ENCODE measurements around the gene RHOD. TPM values are rescaled to one million over a fixed set of nuclear protein-coding genes. Genes with fewer than 3 reads are reported as not detected.
A peak's percentile ranks its signal among the peaks of the same experiment; 100 is the strongest.

Gene RHOD
- total RNA-seq, 1 donor from 2014 or later = 19.5 TPM

DNA sequence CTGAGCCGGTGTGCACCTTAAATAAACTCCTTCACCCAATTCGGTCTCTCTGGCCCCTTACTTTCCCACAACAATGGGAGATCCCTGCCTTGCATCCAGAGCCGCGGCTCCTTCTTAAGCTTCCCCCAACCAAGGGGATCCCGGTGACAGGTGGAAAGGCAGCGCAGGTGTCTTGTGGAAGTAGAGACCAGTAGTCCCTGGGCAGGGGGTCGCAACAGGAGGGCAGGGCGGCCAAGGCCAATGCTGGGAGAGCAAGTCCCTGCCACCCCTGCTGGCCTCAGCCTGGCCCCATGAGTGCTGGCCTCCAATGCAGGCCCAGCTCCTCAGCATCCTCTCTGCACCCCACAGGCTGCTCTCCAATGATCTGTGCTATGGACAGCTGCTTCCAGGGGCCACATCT, 41.6 kb upstream of the RHOD start:
- Mint-ChIP-seq H3K4me1 (no peaks in the 10 kb centered on the region), H3K36me3 (no peaks in the 10 kb centered on the region), H3K27me3 (ENCODE audit: low read depth) (no peaks in the 10 kb centered on the region), H3K4me3 (no peak overlapping the region), H3K9me3 (peaks cover 3% of the 10 kb centered on the region), H3K27ac (no peak overlapping the region)
- TF ChIP-seq, protein P1, sequence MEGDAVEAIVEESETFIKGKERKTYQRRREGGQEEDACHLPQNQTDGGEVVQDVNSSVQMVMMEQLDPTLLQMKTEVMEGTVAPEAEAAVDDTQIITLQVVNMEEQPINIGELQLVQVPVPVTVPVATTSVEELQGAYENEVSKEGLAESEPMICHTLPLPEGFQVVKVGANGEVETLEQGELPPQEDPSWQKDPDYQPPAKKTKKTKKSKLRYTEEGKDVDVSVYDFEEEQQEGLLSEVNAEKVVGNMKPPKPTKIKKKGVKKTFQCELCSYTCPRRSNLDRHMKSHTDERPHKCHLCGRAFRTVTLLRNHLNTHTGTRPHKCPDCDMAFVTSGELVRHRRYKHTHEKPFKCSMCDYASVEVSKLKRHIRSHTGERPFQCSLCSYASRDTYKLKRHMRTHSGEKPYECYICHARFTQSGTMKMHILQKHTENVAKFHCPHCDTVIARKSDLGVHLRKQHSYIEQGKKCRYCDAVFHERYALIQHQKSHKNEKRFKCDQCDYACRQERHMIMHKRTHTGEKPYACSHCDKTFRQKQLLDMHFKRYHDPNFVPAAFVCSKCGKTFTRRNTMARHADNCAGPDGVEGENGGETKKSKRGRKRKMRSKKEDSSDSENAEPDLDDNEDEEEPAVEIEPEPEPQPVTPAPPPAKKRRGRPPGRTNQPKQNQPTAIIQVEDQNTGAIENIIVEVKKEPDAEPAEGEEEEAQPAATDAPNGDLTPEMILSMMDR (IDR thresholded peaks at IDR 0.05; ENCODE audit: unreplicated experiment) = no peak
- DNase-seq (ENCODE audit: low spot score in 2 of 2, unreplicated experiment in 2 of 2) = no peak

DNA sequence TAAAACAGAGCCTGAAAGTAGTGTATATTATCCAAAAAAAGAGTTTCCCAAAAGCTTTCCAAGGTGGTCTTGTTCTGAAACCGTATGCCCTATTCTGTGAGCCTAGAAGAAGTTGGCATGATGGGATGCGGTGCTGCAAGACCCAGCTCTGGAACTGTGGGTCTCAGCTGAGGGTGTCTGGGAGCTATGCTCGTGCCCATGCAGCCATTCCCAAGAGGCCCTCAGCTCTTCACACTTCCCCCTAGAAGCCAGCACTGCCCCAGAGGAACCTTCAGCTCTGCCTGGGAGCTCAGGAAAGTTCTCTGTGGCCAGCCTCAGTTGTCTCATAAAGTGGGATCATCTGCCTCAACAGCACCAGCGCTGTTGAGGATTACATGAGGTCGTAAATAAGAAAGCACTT, 40.1 kb upstream of the RHOD start:
- TF ChIP-seq, protein P1 (IDR thresholded peaks at IDR 0.05; ENCODE audit: unreplicated experiment) = no peak
- Mint-ChIP-seq H3K9me3 (peaks cover 3% of the 10 kb centered on the region), H3K4me3 (no peak overlapping the region), H3K4me1 (no peaks in the 10 kb centered on the region), H3K36me3 (no peaks in the 10 kb centered on the region), H3K27ac (no peak overlapping the region), H3K27me3 (ENCODE audit: low read depth) (peaks cover 9% of the 10 kb centered on the region)
- no peak for DNase-seq (ENCODE audit: low spot score in 2 of 2, unreplicated experiment in 2 of 2)

DNA sequence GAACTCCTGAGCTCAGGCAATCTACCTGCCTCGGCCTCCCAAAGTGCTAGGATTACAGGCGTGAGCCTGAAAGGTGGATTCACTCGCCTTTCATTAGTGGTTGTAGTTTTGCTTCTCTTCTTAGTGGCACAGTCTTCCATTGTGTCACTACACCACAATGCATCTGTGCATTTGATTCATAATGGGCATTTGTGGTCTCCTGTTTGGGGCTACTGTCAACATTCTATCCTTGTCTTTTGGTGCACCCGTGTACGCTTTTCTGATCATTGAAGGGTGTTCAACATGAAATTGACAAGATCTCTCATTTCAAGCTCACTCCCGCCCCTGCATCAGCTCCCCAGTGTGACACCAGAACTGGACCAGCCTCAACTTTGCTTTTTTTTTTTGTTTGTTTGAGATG, 35.7 kb upstream of the RHOD start:
- TF ChIP-seq, protein P1 (IDR thresholded peaks at IDR 0.05; ENCODE audit: unreplicated experiment) = no peak
- H3K27me3 Mint-ChIP-seq (ENCODE audit: low read depth) = peaks cover 45% of the 10 kb centered on the region
- DNase-seq (ENCODE audit: low spot score in 2 of 2, unreplicated experiment in 2 of 2) = no peak
- peaks cover 10% of the 10 kb centered on the region for H3K4me1 Mint-ChIP-seq
- H3K27ac Mint-ChIP-seq = no peak overlapping the region
- H3K4me3 Mint-ChIP-seq = no peak overlapping the region
- no peaks in the 10 kb centered on the region for H3K36me3 Mint-ChIP-seq
- H3K9me3 Mint-ChIP-seq = peaks cover 3% of the 10 kb centered on the region

DNA sequence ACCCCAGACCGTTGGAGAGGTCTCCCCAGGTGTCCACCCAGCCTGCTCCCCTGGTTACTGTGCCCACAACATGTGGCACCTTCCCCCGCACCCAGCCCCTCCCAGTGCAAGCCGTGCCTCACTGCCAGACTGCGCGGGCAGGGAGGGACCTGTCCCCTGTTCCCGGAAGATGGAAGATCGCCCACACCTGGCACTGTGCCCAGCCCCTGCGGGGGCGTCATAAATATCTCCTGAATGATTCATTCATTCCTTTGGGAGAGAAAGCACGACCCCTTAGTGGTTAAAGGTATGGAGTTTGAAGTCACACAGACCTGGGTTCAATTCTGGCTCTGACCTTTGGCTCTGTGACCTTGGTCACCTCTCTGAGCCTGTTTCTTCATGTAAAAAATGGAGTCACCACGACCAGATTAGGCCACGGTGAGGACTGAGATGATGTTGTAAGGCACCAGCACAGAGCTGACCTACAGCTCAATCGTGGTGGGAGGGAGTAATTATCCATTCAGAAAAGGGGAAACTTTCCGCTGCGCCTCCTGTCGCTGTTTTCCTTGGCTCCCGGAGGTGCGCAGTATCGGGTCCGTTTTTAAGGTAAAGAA, 34.2 kb upstream of the RHOD start:
- no peaks in the 10 kb centered on the region for H3K36me3 Mint-ChIP-seq
- peaks cover 49% of the 10 kb centered on the region for H3K27me3 Mint-ChIP-seq (ENCODE audit: low read depth)
- peaks cover 10% of the 10 kb centered on the region for H3K4me1 Mint-ChIP-seq
- H3K9me3 Mint-ChIP-seq = peaks cover 3% of the 10 kb centered on the region
- DNase-seq (ENCODE audit: low spot score in 2 of 2, unreplicated experiment in 2 of 2) = peak; percentile 68 to 77
- H3K4me3 Mint-ChIP-seq = peak overlapping the region; percentile 67
- TF ChIP-seq, protein P1 (IDR thresholded peaks at IDR 0.05; ENCODE audit: unreplicated experiment) = no peak
- H3K27ac Mint-ChIP-seq = peak overlapping the region; percentile 75

DNA sequence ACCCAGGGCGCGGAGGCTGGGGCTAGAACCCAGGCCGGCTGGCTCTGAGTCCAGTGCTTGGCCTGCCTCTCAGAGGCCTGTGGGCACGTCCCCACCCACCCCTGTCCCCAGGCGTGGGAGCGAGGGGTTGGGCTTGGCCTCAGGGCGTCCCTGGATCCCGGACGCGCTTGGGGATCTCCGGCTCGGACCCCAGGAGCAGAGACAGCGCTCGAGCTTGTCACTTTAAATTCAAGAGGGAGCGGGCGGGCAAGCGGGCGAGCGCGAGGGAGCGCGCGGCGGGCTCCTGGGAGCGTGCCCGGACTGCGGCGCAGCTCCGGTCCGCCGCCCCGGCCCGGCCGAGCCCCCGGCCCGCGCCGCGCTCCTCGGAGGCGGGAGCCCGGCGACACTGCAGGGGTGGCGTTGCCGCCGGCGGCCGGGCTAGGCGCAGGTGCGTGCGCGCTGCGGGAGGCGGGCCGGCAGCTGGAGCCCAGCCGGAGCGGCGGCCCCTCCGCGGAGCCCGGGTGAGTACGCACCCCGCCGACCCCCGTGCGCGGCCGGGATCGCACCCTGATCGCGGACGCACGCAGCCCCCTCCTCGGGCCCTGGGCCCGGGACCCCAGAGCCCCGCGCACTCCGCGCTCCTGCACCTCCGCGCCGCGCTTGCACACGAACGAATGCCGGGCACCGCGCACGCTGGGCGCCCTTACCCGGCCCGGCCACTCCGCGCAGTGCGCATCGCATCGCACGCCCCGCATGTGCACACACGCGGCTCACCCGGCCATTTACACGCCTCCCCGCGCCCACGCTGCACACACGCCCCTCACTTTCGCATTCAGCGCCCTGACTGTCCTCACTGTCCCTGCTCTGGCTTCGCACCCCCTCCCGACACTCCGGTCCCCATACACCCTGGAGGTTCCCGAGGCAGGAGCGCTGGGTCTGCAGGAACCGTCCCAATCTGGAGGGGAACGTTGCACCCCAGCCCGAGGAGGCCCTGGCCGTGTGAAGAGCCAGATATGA, 33.4 kb upstream of the RHOD start, which contains the start of gene SYT12:
Gene SYT12 (plus strand): TSS at position 174 of the 996 bp plus-strand sequence. CDS start 7,011 bp downstream, outside the sequence.
- DNase-seq (ENCODE audit: low spot score in 2 of 2, unreplicated experiment in 2 of 2) = no peak
- peaks cover 10% of the 10 kb centered on the region for H3K4me1 Mint-ChIP-seq

More for the DNA sequence above, 33.4 kb upstream of the RHOD start, which contains the start of gene SYT12:
- Mint-ChIP-seq H3K27ac (peak within 1 kb of the TSS; percentile 75), H3K27me3 (ENCODE audit: low read depth) (peaks cover 49% of the 10 kb centered on the region), H3K9me3 (peaks cover 3% of the 10 kb centered on the region), H3K36me3 (no peaks in the 10 kb centered on the region), H3K4me3 (peak within 1 kb of the TSS; percentile 67)
- TF ChIP-seq, protein P1 (IDR thresholded peaks at IDR 0.05; ENCODE audit: unreplicated experiment) = no peak

Data from mesothelial cell of epicardium (in vitro differentiated cells).